Measurements from ENCODE around the gene TBX19.

Gene TBX19

DNA sequence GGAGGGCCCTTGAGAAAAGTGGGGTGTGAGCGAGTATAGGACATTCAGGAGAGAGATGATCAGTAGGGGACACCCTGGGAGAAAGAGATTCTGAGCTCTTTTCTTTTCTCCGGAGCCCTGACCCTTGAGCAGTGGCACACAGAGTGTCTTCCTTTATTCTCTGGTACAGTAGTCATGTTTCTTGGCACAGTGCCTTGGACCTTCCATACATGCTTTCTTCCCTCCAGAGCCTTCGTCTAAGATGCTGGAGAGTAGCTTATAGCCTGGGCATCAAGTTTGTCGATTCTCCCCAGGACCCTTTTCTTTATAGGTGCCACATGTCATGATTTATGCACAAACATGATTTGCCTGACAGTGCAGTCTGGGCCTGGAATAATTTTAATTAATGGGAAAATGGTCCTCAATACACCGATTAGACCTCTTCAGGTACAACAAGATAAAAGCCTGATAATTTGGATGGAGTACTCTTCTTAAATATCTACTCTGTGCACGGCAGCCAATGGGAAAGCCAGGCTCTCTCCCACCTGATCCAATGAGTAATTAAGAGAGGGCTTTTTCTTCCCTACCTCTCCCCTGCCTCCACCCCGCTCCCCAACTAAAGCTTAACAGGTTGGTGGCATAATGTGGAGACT lies at the start of gene TBX19:
Gene TBX19, plus strand, starts transcription at position 582 of the 632 bp plus-strand sequence. CDS start 214 bp downstream, outside the sequence.
- DNase-seq: no peak

DNA sequence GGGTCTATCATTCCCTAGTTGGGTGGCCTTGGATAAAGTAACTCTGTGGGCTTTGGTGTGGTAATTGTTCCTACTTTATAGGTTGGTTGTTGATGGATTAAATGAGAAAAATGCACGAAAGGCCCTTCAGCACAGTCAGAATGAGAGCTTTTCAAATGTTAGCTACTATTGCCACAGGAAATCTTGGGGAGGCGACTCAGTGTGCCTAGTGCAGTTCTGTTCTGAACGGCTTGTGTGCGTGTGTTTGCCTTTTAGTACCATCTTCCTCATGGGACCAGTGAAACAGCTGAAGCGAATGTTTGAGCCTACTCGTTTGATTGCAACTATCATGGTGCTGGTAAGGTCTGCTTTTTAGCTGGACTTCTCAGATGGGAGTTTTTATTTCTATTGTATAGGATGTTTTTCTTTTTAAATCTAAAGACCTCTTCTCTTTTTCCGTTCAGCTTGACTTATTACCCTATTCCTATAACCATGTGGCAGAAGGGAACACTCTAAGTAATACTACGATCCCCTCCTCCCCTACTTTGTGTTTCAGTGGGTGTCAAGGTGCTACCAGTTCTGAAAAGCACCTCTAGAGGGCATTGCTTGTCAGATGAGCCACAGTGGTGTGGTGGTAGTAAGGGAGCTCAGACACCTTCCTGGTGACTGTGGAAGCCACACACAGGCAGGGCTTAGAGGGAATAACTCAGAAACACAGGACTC lies 45.7 kb upstream of the TBX19 start:
- peak; percentile 43 for DNase-seq

GRCh38 chr1:168235548-168235885 lies 45.2 kb upstream of the TBX19 start:
- peak; percentile 43 for DNase-seq

DNA sequence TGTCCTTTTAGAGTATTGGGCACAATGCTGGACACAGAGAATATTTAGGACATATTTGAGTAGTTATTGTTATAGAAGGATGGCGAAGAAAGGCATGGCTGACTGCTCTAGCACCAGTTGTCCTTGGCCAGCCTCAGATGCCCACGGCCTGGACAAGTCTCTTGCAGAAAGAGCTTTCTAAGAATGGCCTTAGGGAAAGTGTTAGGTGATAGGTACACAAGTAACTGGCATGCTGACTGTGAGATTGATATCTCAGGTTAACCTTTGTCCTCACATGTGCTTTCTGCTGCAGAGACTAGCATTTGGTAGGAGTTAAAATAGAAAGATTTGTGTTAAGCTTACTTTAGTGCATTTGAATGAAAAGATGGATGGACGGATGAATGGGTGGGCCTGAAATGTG lies 44.7 kb upstream of the TBX19 start:
- DNase-seq: no peak

- DNase-seq: no peak
Measured at GRCh38 chr1:168236836-168237611, 43.7 kb upstream of the TBX19 start.

DNA sequence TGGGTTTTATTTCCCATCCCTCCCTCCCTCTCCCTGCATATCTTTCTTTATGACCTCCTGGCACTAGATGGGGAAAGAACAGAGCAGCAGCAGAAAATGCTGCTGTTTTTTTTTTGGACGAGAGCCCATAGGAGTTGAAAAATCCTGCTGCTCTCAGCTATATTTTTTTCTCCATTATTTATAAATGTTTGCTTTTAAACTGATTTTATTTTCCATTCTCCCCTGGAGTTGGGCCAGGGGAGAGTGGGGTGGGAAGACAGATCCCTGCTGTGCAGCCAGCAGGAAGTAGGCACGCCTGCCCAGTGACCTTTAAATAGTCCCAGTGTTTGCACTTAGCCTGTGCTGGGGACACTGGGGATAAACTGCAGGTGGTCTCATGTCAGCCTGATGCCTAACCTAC lies 37.5 kb upstream of the TBX19 start:
- no peak for DNase-seq

DNA sequence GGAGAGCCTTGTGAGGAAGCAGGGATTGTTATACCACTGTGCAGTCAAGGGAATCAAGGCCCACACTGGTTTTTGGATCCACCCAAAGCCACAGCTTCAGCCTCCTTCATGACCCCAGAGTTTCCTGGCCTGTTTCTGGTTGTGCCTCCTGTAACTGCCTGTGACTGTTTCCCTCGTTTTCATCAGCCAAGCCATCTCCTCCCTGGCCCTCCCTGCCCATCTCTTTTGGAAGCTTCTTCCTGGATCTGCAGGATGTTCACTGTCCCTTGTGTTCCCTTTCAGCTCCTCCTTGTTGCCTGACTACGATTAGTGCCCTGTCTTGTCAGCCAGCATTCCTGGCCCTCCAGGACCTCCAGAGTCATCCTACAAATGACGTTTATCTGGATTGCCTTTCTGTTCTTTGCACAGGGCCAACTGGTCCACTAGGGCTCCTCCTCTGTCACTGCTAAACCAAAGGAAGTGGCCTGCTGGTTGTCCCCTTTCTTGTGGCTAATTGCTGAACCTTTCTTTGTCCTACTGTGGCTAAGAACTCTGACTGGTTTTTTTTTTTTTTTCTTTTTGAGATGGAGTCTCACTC lies 37.0 kb upstream of the TBX19 start:
- DNase-seq: no peak

DNA sequence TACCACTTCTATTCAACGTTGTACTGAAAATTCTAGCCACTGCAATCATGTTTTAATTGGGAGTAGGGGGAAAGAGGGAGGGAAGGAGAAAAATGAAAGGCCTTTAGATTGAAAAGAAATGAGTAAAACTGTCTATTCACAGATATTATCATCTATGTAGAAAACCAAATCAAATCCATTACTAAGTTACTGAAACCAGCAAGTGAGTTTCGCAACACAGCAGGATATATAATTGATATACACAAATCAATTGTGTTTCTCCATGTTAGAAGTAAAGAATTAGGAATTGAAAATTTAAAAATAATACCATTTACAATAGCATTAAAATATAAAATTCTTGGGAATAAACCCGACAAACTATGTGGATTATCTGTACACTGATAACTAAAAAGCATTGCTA lies 35.6 kb upstream of the TBX19 start:
- DNase-seq: no peak

DNA sequence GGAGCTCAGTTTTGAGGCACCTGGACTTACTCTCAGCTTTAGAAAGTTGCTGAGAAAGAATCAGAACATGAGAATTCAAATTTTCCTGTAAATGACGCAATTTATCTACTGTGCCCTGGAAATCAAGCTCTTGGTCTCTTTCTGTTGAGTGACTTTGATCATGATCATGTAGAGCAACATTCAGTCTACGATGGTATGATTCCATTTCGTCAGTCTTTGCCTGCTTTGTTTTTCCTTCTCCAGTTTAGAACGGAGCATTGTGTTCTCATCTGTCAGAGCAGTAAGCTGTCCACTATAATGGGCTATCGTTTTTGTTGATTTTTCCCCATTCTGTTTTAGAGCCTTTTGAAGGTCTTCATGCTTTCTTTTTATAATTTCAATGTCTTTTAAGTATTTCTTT lies 34.2 kb upstream of the TBX19 start:
- no peak for DNase-seq

- DNase-seq: no peak
Measured at GRCh38 chr1:168252204-168252733, 28.4 kb upstream of the TBX19 start.

DNA sequence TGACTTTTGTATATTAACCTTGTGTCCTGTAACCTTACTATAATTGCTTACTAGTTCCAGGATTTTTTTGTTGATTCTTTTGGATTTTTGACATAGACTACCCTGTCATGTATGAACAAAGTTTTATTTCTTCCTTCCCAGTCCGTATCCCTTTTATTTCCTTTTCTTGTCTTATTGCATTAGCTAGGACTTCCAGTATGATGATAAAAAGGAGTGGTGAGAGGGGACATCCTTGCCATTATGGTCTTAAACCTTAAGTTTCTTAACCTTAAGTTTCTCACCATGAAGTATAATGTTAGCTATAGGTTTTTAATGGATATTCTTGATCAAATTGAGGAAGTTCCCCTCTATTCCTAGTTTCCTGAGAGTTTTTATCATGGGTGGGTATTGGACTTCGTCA lies 24.5 kb upstream of the TBX19 start:
- no peak for DNase-seq

DNA sequence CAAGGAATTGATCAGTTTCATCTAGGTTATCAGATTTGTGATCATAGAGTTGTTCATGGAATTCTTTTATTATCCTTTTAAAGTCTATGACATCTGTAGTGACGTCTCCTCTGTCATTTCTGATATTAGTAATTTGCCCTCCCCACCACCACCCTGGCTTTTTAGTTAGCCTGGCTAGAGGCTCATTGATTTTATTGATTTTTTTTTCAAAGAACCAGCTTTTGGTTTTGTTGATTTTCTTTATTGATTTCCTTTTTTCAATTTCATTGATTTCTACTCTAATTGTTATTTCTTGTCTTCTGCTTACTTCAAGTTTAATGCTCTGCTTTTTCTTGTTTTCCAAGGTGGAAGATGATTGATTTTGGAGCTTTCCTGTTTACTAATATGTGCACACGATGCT lies 23.3 kb upstream of the TBX19 start:
- no peak for DNase-seq

GRCh38 chr1:168259567-168259966 lies 21.1 kb upstream of the TBX19 start:
- DNase-seq: no peak

DNA sequence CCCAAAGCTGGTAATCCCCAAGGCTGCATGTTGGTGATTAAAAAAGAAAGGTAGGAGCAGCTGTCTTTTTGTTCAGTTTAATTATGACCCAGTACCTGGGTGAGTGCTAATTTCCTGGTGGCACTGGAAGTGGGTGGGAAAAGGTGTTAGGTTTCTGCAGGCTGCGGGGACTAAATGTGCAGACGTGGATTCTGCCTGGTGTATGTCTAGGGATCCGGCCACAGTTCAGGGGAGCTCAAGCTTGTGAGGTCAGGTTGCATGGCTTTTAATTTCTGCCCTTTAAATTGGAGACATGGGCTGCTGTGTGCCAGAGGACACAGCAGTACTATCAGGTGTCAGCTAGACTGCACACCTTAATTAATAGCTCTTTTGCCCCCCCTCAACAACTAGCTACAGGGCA lies 20.3 kb upstream of the TBX19 start:
- no peak for DNase-seq

DNA sequence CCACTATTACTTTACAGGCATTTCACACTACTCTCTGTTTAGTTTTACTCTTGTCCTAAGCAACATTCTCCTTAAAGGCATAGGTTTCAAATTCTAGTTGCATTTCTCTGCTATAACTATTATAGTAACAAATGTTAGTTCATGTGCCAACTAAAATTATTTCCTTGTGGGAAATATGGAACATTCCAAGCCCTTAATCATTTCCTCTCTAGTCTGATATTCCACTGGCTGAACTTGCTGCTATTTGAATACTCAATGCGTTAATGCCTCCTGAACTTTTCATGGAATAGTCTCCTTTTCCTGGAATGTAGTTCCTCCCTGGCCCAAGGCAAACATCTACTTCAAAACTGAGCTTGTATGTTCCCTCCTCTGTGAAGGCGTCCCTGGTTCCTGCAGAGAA lies 19.3 kb upstream of the TBX19 start:
- peak; percentile 84 for DNase-seq

DNA sequence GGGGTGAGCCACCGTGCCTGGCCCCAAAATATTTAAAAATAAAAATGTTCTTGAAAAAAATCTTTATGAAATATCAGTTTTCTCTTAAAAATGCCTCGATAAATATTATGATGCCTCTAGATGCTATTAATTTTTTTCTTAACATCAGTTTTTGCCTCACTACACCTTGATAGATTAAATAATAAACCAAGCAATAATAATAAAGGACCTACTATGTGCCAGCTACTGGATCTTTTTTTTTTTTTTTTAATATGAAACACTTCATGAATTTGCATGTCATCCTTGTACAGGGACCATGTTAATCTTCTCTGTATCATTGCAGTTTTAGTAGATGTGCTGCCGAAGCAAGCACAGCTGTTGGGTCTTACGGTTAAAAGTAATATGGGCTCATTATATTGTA lies 17.5 kb upstream of the TBX19 start:
- no peak for DNase-seq

DNA sequence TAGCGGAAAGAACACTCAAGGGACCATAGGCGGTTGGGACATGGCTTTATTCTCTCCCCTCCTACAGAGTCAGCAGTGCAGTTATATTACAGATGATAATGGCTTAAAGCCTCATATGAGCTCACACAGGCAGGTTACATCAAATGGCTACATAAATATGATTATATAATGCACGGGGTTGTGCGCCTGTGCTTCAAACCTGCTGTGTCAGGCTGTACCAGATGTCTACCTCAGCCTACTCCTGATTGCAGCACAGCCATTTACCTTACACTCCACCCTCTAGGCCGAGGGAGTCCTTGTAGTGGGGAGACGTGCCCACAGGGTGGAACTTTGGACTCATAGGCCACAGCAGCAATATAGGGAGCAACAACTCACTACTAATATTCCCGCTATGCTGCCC lies 16.4 kb upstream of the TBX19 start:
- DNase-seq: no peak

GRCh38 chr1:168265596-168265995 lies 15.1 kb upstream of the TBX19 start:
- DNase-seq: no peak

DNA sequence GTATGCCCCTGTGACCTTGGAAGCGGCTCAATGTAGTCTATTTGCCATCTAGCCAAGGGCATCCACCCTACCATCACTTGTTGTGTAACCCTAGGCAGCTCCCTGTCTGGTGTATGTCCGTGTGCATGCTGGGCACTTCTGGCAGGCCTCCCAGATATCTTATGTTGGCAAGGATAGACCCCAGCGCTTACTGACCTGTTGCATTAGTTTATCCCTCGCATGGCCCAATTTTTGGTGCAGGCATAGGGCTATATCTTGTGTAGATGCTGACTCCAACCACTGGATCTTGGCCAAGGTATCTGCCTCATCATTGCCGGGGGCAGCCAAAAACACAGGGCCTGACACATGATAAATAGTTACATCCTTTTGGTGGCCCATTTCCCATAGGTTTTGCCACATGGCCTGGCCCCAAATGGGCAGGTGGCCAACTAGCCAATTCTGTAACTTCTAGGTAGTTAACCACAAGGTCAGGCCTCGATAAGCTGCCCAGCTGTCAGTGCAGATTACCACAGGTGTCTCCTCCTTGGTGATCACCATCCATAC lies 14.0 kb upstream of the TBX19 start:
- DNase-seq: no peak

GRCh38 chr1:168271636-168272035 lies 9.0 kb upstream of the TBX19 start:
- DNase-seq: no peak

GRCh38 chr1:168273575-168273974 lies 7.1 kb upstream of the TBX19 start:
- DNase-seq: no peak

- DNase-seq: no peak
Measured at GRCh38 chr1:168279253-168279652, 1.4 kb upstream of the TBX19 start.

DNA sequence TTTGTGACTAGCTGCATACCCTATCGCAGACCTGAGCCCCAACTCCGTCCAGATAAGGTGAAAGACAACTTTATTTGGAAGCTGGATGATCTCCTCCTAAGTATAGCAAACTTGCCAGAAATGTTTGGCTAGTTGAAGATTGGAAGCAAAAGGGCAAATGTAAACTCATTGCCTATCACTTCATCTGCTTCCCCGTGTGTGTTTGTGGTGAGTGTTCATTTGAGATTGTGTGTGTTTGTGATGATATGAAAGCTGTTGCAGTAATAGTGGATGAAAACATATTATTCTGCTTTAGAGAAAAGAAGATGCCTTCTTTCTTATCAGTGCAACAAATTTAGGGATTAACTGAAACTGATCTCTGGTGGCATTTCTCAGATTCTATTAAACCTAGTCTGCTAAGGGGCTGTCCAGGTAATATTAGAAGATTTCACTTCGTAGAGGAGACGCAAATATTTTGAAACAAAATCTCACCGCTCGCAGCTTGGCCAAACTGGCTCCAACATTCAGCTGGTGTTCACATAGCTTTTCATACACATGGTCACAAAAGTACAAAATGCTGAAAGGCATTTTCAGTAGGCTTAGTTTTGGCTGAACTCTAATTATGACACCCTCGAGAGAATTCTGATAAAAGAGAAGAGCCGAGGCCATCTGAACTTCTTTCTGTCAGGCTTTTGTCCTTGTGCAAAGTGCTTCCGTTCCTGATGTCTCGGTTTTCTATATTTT lies 1.1 kb downstream of the TBX19 start:
- no peak for DNase-seq

All from fibroblast of skin of right quadriceps (primary cell).